Measurements from ENCODE around the gene GNAT1.

DNA sequence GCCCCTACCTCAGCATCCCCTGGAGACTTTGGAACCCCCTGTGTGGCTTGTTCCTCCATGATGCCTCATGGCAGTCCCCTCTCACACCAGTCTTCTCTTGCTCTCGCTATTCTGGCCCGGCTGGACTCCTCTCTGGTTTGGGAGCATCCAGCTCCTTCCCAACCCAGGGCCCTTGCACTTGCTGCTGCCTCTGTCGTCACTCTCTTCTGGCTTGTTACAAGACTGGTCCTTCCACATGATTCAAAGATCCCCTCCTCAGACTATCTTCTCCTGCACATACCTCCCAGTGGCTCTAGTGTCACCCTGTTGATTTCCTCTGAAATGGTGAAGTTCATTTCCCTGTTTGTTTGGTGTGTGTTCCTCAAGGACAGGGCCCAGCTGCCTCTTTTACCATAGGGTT, 38.1 kb downstream of the GNAT1 start:
- TF ChIP-seq, protein P1, sequence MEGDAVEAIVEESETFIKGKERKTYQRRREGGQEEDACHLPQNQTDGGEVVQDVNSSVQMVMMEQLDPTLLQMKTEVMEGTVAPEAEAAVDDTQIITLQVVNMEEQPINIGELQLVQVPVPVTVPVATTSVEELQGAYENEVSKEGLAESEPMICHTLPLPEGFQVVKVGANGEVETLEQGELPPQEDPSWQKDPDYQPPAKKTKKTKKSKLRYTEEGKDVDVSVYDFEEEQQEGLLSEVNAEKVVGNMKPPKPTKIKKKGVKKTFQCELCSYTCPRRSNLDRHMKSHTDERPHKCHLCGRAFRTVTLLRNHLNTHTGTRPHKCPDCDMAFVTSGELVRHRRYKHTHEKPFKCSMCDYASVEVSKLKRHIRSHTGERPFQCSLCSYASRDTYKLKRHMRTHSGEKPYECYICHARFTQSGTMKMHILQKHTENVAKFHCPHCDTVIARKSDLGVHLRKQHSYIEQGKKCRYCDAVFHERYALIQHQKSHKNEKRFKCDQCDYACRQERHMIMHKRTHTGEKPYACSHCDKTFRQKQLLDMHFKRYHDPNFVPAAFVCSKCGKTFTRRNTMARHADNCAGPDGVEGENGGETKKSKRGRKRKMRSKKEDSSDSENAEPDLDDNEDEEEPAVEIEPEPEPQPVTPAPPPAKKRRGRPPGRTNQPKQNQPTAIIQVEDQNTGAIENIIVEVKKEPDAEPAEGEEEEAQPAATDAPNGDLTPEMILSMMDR (conservative IDR thresholded peaks at IDR 0.05), result no peak
- TF ChIP-seq EZH2 (IDR thresholded peaks at IDR 0.05; ENCODE audit: low read depth), result no peak
